SJSA1 (cell line): ENCODE data around the gene NCL. TPM values are rescaled to one million over a fixed set of nuclear protein-coding genes. Genes with fewer than 3 reads are reported as not detected.
"Not testable (repeated sequence)": the region's sequence is repeated elsewhere in the genome, so short reads cannot be mapped to it uniquely, and the experiment has no call there.

Experiments
- DNase-seq, 2 experiments: peaks; one replicate each; pipeline ENCODE4 v3.0.0-alpha.2; 2015 to 2020; ENCODE audit warnings: low spot score in 2 of 2, low read depth in 1 of 2
- H3K27ac ChIP-seq: fragments of 250-450 bp; sonication (Bioruptor Pico); 2 replicates; pipeline ENCODE4 v1.5.1; 2020; ENCODE audit warnings: mild to moderate bottlenecking, moderate library complexity
- H3K27me3 ChIP-seq: fragments of 250-450 bp; sonication (Bioruptor Pico); replicated peaks from 2 replicates; pipeline ENCODE4 v1.5.1; 2020; ENCODE audit warnings: mild to moderate bottlenecking, moderate library complexity
- H3K36me3 ChIP-seq: fragments of 250-450 bp; sonication (Bioruptor Pico); 2 replicates; pipeline ENCODE4 v1.5.1; 2020; ENCODE audit warnings: mild to moderate bottlenecking
- H3K4me1 ChIP-seq: fragments of 250-450 bp; sonication (Bioruptor Pico); replicated peaks from 2 replicates; pipeline ENCODE4 v1.6.1; 2021; ENCODE audit warnings: mild to moderate bottlenecking
- H3K4me3 ChIP-seq: fragments of 250-450 bp; sonication (Bioruptor Pico); 2 replicates; pipeline ENCODE4 v1.5.1; 2020; ENCODE audit warnings: mild to moderate bottlenecking
- H3K9me3 ChIP-seq: fragments of 250-450 bp; sonication (Bioruptor Pico); replicated peaks from 2 replicates; pipeline ENCODE4 v1.5.1; 2020; ENCODE audit warnings: mild to moderate bottlenecking
- total RNA-seq: library from RNA; depleted of rRNA; stranded (reverse); fragments of >200 nt; shearing (Covaris generic); gene quantifications from 2 replicates; pipeline ENCODE4 v1.2.3, GENCODE V29; 2014

The NCL gene
- total RNA-seq, 1 experiment from 2014 or later = 257 TPM

- no peak overlapping the region for H3K4me3 ChIP-seq
- peaks cover 82% of the 10 kb centered on the region for H3K36me3 ChIP-seq
- DNase-seq = no peak
- no peaks in the 10 kb centered on the region for H3K27me3 ChIP-seq
- H3K4me1 ChIP-seq = peaks cover 16% of the 10 kb centered on the region
- H3K9me3 ChIP-seq = no peaks in the 10 kb centered on the region
- no peak overlapping the region for H3K27ac ChIP-seq
Measured at GRCh38 chr2:231461516-231461971, 2.7 kb downstream of the NCL start.

GRCh38 chr2:231460841-231461240, 3.4 kb downstream of the NCL start:
- DNase-seq, H3K9me3 ChIP-seq, H3K27me3 ChIP-seq, H3K27ac ChIP-seq, H3K4me3 ChIP-seq: not testable (repeated sequence)
- Histone ChIP-seq H3K4me1 (peaks cover 16% of the 10 kb centered on the region), H3K36me3 (peaks cover 89% of the 10 kb centered on the region)

GRCh38 chr2:231460073-231460835, 4.0 kb downstream of the NCL start:
- DNase-seq = no peak
- no peak overlapping the region; the same call in 1 of the 2 replicates for H3K27ac ChIP-seq
- H3K4me1 ChIP-seq = peaks cover 12% of the 10 kb centered on the region
- H3K36me3 ChIP-seq = peaks cover 95% of the 10 kb centered on the region
- no peak overlapping the region for H3K4me3 ChIP-seq
- H3K27me3 ChIP-seq = no peaks in the 10 kb centered on the region
- no peaks in the 10 kb centered on the region for H3K9me3 ChIP-seq

GRCh38 chr2:231458368-231458767, 5.9 kb downstream of the NCL start:
- H3K36me3 ChIP-seq = peaks cover 100% of the 10 kb centered on the region

GRCh38 chr2:231457101-231457500, 7.2 kb downstream of the NCL start:
- Histone ChIP-seq H3K4me3 (no peak overlapping the region), H3K36me3 (peaks cover 99% of the 10 kb centered on the region), H3K27me3 (no peaks in the 10 kb centered on the region), H3K9me3 (no peaks in the 10 kb centered on the region), H3K4me1 (no peaks in the 10 kb centered on the region), H3K27ac (no peak overlapping the region)
- no peak for DNase-seq

More at GRCh38 chr2:231458368-231458767, 5.9 kb downstream of the NCL start:
- Histone ChIP-seq H3K27ac (no peak overlapping the region), H3K4me1 (peaks cover 6% of the 10 kb centered on the region), H3K9me3 (no peaks in the 10 kb centered on the region), H3K27me3 (no peaks in the 10 kb centered on the region), H3K4me3 (no peak overlapping the region)
- no peak for DNase-seq

GRCh38 chr2:231456295-231457004, 7.8 kb downstream of the NCL start:
- H3K27ac ChIP-seq = no peak overlapping the region
- H3K4me1 ChIP-seq = no peaks in the 10 kb centered on the region
- peaks cover 98% of the 10 kb centered on the region for H3K36me3 ChIP-seq

GRCh38 chr2:231455890-231456289, 8.4 kb downstream of the NCL start:
- Histone ChIP-seq H3K4me3 (no peak overlapping the region), H3K4me1 (no peaks in the 10 kb centered on the region), H3K27me3 (no peaks in the 10 kb centered on the region), H3K27ac (no peak overlapping the region), H3K9me3 (no peaks in the 10 kb centered on the region), H3K36me3 (peaks cover 95% of the 10 kb centered on the region)
- no peak for DNase-seq

More at GRCh38 chr2:231456295-231457004, 7.8 kb downstream of the NCL start:
- Histone ChIP-seq H3K27me3 (no peaks in the 10 kb centered on the region), H3K4me3 (no peak overlapping the region), H3K9me3 (no peaks in the 10 kb centered on the region)
- DNase-seq = no peak

- peaks cover 88% of the 10 kb centered on the region for H3K36me3 ChIP-seq
- no peak for DNase-seq
- no peak overlapping the region for H3K4me3 ChIP-seq
- no peaks in the 10 kb centered on the region for H3K27me3 ChIP-seq
- H3K27ac ChIP-seq = no peak overlapping the region
- H3K9me3 ChIP-seq = no peaks in the 10 kb centered on the region
- no peaks in the 10 kb centered on the region for H3K4me1 ChIP-seq
Measured at GRCh38 chr2:231455222-231455621, 9.1 kb downstream of the NCL start.

- no peak overlapping the region for H3K4me3 ChIP-seq
- H3K4me1 ChIP-seq = no peaks in the 10 kb centered on the region
- DNase-seq = no peak
- H3K27me3 ChIP-seq = no peaks in the 10 kb centered on the region
- H3K36me3 ChIP-seq = peaks cover 80% of the 10 kb centered on the region
- no peak overlapping the region for H3K27ac ChIP-seq
- H3K9me3 ChIP-seq = no peaks in the 10 kb centered on the region
Measured at GRCh38 chr2:231454361-231454791, 9.9 kb downstream of the NCL start.

- Histone ChIP-seq H3K4me3 (no peak overlapping the region), H3K9me3 (no peaks in the 10 kb centered on the region), H3K27ac (no peak overlapping the region), H3K36me3 (peaks cover 65% of the 10 kb centered on the region), H3K4me1 (no peaks in the 10 kb centered on the region), H3K27me3 (no peaks in the 10 kb centered on the region)
- DNase-seq = peak in 1 of 2 experiments; percentile 22
Measured at GRCh38 chr2:231452799-231453508, 11.3 kb downstream of the NCL start.

- no peak for DNase-seq
- H3K27ac ChIP-seq = no peak overlapping the region
- no peaks in the 10 kb centered on the region for H3K4me1 ChIP-seq
- H3K27me3 ChIP-seq = no peaks in the 10 kb centered on the region
- no peak overlapping the region for H3K4me3 ChIP-seq
- H3K36me3 ChIP-seq = peaks cover 42% of the 10 kb centered on the region
- no peaks in the 10 kb centered on the region for H3K9me3 ChIP-seq
Measured at GRCh38 chr2:231450548-231450989, 13.7 kb downstream of the NCL start.

GRCh38 chr2:231449503-231450054, 14.7 kb downstream of the NCL start:
- Histone ChIP-seq H3K4me1 (no peaks in the 10 kb centered on the region), H3K4me3 (no peak overlapping the region), H3K9me3 (no peaks in the 10 kb centered on the region), H3K27ac (no peak overlapping the region), H3K36me3 (peaks cover 32% of the 10 kb centered on the region), H3K27me3 (no peaks in the 10 kb centered on the region)
- DNase-seq = no peak

GRCh38 chr2:231436957-231437356, 27.3 kb downstream of the NCL start:
- peaks cover 3% of the 10 kb centered on the region; the same call in 1 of the 2 replicates for H3K9me3 ChIP-seq
- no peak for DNase-seq
- no peaks in the 10 kb centered on the region for H3K4me1 ChIP-seq
- no peak overlapping the region for H3K27ac ChIP-seq
- H3K36me3 ChIP-seq = no peaks in the 10 kb centered on the region
- H3K27me3 ChIP-seq = no peaks in the 10 kb centered on the region
- no peak overlapping the region for H3K4me3 ChIP-seq
